PC-9 (cell line): ENCODE results near the gene THAP12. TPM values are rescaled to one million over a fixed set of nuclear protein-coding genes. Genes with fewer than 3 reads are reported as not detected.

ENCODE experiments used
- BruUV-seq: library from RNA; stranded (reverse); fragments of 400-500 nt; replicated peaks from 2 replicates; lab custom pipeline; 2021; lab: Mats Ljungman, UMichigan
- CTCF ChIA-PET: fragments of 300-600 bp; sonication (Branson Sonifier 250); formaldehyde crosslinking; loops from one replicate; lab custom pipeline; 2022; ENCODE audit warnings: antibody characterized with exemption; lab: Charles Lee
- POLR2A ChIA-PET: fragments of 300-600 bp; sonication (Branson Sonifier 250); formaldehyde crosslinking; loops from one replicate; lab custom pipeline; 2022; ENCODE audit warnings: antibody characterized with exemption; ENCODE audit not compliant: unreplicated experiment; lab: Charles Lee
- DNase-seq, 2 experiments: peaks; one replicate each; pipeline versions ENCODE4 v3.0.0 to v3.0.0-alpha.2; 2015 to 2022; ENCODE audit warnings: mixed read lengths in 1 of 2
- H2AFZ ChIP-seq: fragments of 200-600 bp; sonication (generic); 2 replicates; pipeline ENCODE4 v1.8.1; 2017; ENCODE audit warnings: antibody characterized with exemption
- H3F3A ChIP-seq: fragments of 200-600 bp; sonication (generic); 2 replicates; pipeline ENCODE4 v1.8.1; 2017; ENCODE audit warnings: antibody characterized with exemption, mild to moderate bottlenecking, low read depth; ENCODE audit not compliant: insufficient read depth
- H3K27ac ChIP-seq: fragments of 200-600 bp; sonication (generic); 2 replicates; pipeline ENCODE4 v1.6.1; 2016; ENCODE audit warnings: mixed run types
- H3K27me3 ChIP-seq: fragments of 200-600 bp; sonication (generic); 2 replicates; pipeline ENCODE4 v1.6.1; 2016; ENCODE audit warnings: low read depth, mixed run types; ENCODE audit not compliant: insufficient read depth
- H3K36me3 ChIP-seq: fragments of 200-600 bp; sonication (generic); 2 replicates; pipeline ENCODE4 v1.6.1; 2016; ENCODE audit warnings: low read depth, mixed run types
- H3K4me1 ChIP-seq: fragments of 200-600 bp; sonication (generic); replicated peaks from 2 replicates; pipeline ENCODE4 v1.6.1; 2016; ENCODE audit warnings: mixed run types; ENCODE audit not compliant: insufficient read depth
- H3K4me2 ChIP-seq: fragments of 200-600 bp; sonication (generic); 2 replicates; pipeline ENCODE4 v1.6.1; 2017; ENCODE audit warnings: mixed run types
- H3K4me3 ChIP-seq: fragments of 200-600 bp; sonication (generic); 2 replicates; pipeline ENCODE4 v1.6.1; 2016; ENCODE audit warnings: mixed run types
- H3K79me2 ChIP-seq: fragments of 200-600 bp; sonication (generic); 2 replicates; pipeline ENCODE4 v1.6.1; 2017; ENCODE audit warnings: low read depth, mixed run types
- H3K9me2 ChIP-seq: fragments of 200-600 bp; sonication (generic); 2 replicates; pipeline ENCODE4 v1.8.1; 2017; ENCODE audit warnings: mild to moderate bottlenecking; ENCODE audit not compliant: insufficient read depth
- H3K9me3 ChIP-seq: fragments of 200-600 bp; sonication (generic); 2 replicates; pipeline ENCODE4 v1.8.1; 2016; ENCODE audit warnings: low read depth; ENCODE audit not compliant: insufficient read depth
- H4K20me1 ChIP-seq: fragments of 200-600 bp; sonication (generic); 2 replicates; pipeline ENCODE4 v1.8.1; 2017; ENCODE audit not compliant: insufficient read depth
- CTCF ChIP-seq: fragments of 200-600 bp; sonication (generic); conservative IDR thresholded peaks from 2 replicates; pipeline ENCODE4 v1.6.1; 2017; ENCODE audit warnings: mixed run types, antibody characterized with exemption, mild to moderate bottlenecking, moderate library complexity
- EZH2 ChIP-seq: fragments of 200-600 bp; sonication (generic); IDR thresholded peaks from 2 replicates; pipeline ENCODE4 v1.8.0; 2017; ENCODE audit warnings: antibody characterized with exemption, low read depth
- intact Hi-C: fragments of 100-400 bp; cut with micrococcal nuclease; formaldehyde crosslinking; loops from one replicate; pipeline ENCODE4 v1.10.0; 2022; ENCODE audit not compliant: unreplicated experiment
- total RNA-seq: library from RNA; stranded (reverse); gene quantifications from 2 replicates; pipeline ENCODE4 v1.2.3, GENCODE V29; 2021

The THAP12 gene
- total RNA-seq, 1 experiment from 2014 or later, result 52.3 TPM

DNA sequence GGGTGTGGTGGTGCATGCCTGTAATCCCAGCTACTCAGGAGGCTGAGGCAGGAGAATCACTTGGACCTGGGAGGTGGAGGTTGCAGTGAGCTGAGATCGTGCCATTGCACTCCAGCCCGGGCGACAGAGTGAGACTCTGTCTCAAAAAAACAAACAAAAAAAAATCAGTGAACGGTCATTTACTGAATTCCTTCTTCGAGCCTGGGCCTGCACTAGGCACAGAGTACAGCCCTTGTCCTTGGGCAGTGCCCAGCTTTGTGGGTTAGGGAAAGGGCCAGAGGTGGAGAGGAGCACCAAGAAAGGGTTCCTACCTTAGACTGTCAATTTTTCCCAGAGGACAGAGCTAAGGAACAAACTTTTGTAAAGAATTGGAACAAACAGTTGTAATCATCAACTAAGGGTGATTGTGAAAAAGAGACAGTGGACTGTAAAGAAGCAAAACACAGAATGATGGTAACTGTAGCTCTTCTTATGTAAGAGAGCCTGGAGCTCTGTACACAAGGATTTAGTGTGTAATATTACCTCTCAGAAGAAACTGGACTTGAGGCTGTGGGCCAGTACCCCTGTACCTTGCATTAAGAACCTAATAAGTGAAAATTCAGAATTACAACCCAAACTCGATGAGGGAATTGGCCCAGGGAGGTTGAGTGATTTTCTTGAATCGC, 11.0 kb upstream of the THAP12 start:
- H3K9me2 ChIP-seq, result no peaks in the 10 kb centered on the region
- CTCF ChIA-PET, result no interaction called here

DNA sequence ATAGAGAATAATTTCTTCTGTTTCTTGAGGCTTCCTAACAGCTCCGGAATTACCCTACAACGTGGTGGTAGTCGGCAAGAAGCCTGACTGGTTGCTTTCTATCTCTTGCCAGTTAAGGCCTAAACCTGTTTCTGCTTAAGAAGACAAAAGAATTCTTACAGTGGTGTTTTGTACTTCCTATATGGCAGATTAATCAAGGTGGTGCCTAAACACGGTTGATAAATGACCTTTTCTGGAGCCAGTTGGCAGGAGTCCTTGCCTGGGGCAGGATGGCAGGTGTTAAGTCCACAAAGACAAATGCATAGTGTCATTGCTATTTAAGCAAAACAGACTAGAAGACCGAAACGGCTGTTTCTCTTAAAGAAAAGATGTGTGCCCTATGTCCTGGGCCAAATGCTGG, 10.1 kb upstream of the THAP12 start:
- BruUV-seq, result no TSS peak
- POLR2A ChIA-PET, result no interaction called here

More for the DNA sequence above, 11.0 kb upstream of the THAP12 start:
- Histone ChIP-seq H3K27ac (no peak overlapping the region), H3K9me3 (no peaks in the 10 kb centered on the region), H3K4me1 (no peaks in the 10 kb centered on the region), H3K36me3 (no peaks in the 10 kb centered on the region), H3K27me3 (no peaks in the 10 kb centered on the region), H3F3A (no peaks in the 10 kb centered on the region), H4K20me1 (no peaks in the 10 kb centered on the region), H3K4me2 (no peak overlapping the region), H2AFZ (no peak overlapping the region), H3K79me2 (no peaks in the 10 kb centered on the region), H3K4me3 (no peak overlapping the region)
- intact Hi-C loops, result no loop called here
- no peak for DNase-seq
- POLR2A ChIA-PET, result no interaction called here
- BruUV-seq, result no TSS peak
- no peak for TF ChIP-seq CTCF
- TF ChIP-seq EZH2, result no peak

DNA sequence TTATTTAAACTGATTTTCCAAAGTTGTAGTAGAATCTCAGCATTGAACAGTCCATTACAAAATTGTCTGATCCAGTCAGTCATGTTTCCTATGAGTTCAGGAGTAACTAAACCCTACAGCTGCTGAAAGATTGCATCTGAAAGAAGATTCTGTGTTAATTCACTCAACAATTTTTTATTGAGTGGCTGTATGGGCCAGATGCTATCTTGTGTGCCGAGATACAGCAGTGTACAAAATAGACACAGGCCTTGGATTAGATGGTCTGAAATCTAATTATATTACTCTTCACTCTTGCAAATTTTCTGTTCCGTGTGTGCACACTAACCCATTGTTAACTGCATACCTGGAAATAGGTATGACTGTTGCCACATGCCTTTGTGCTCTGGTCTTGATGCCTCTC, 7.5 kb upstream of the THAP12 start:
- no peak overlapping the region for H3K27ac ChIP-seq
- CTCF ChIA-PET, result no interaction called here
- BruUV-seq, result no TSS peak
- TF ChIP-seq EZH2 (no peak), CTCF (no peak)
- POLR2A ChIA-PET, result interaction anchor here (0.6 kb wide), 1 partner anchor 170 kb away, joined by 3 read pairs; no protein-coding TSS in a partner anchor
- H3K4me1 ChIP-seq, result no peaks in the 10 kb centered on the region
- H3K79me2 ChIP-seq, result no peaks in the 10 kb centered on the region
- H3K9me3 ChIP-seq, result no peaks in the 10 kb centered on the region
- no peak overlapping the region for H2AFZ ChIP-seq
- H4K20me1 ChIP-seq, result no peaks in the 10 kb centered on the region
- no peaks in the 10 kb centered on the region for H3K9me2 ChIP-seq
- no peak for DNase-seq
- H3K4me3 ChIP-seq, result no peak overlapping the region
- H3F3A ChIP-seq, result no peaks in the 10 kb centered on the region
- H3K4me2 ChIP-seq, result no peak overlapping the region
- H3K36me3 ChIP-seq, result no peaks in the 10 kb centered on the region
- intact Hi-C loops, result no loop called here
- H3K27me3 ChIP-seq, result no peaks in the 10 kb centered on the region

More for the DNA sequence above, 10.1 kb upstream of the THAP12 start:
- Histone ChIP-seq H2AFZ (no peak overlapping the region), H3K9me2 (no peaks in the 10 kb centered on the region), H3K4me1 (no peaks in the 10 kb centered on the region), H3K4me3 (no peak overlapping the region), H3K9me3 (no peaks in the 10 kb centered on the region), H3F3A (no peaks in the 10 kb centered on the region), H3K36me3 (no peaks in the 10 kb centered on the region), H3K4me2 (no peak overlapping the region), H3K79me2 (no peaks in the 10 kb centered on the region), H3K27me3 (no peaks in the 10 kb centered on the region), H4K20me1 (no peaks in the 10 kb centered on the region), H3K27ac (no peak overlapping the region)
- no peak for DNase-seq
- intact Hi-C loops, result no loop called here
- TF ChIP-seq EZH2 (no peak), CTCF (no peak)
- CTCF ChIA-PET, result no interaction called here
